Measurements from ENCODE around the gene C16orf78.

GRCh38 chr16:49351096-49351487 is 22.5 kb upstream of the C16orf78 start:
- no peak for TF ChIP-seq USF2 (CRISPR knock-in tag; IDR thresholded peaks at IDR 0.05)
- TF ChIP-seq CTCF (IDR thresholded peaks at IDR 0.05) = no peak
- no peak for TF ChIP-seq GRHL2 (CRISPR knock-in tag; IDR thresholded peaks at IDR 0.05; ENCODE audit: insufficient replicate concordance, severe bottlenecking)
- TF ChIP-seq MAX (CRISPR knock-in tag; IDR thresholded peaks at IDR 0.05) = no peak
- no peak for TF ChIP-seq RELA (CRISPR knock-in tag; IDR thresholded peaks at IDR 0.05; ENCODE audit: borderline replicate concordance)
- no peak for TF ChIP-seq ZNF671 (CRISPR knock-in tag; IDR thresholded peaks at IDR 0.05)
- no peak for TF ChIP-seq PRRX2 (CRISPR knock-in tag; IDR thresholded peaks at IDR 0.05)
- no peak for TF ChIP-seq NFE2L1 (CRISPR knock-in tag; IDR thresholded peaks at IDR 0.05)
- no peak for TF ChIP-seq HMGA2 (CRISPR knock-in tag; IDR thresholded peaks at IDR 0.05)
- no peak for TF ChIP-seq ZBTB43 (CRISPR knock-in tag; IDR thresholded peaks at IDR 0.05)
- no peak for TF ChIP-seq FOXK1 (CRISPR knock-in tag; IDR thresholded peaks at IDR 0.05)
- no peak for TF ChIP-seq TEAD1 (CRISPR knock-in tag; IDR thresholded peaks at IDR 0.05)
- no peak for TF ChIP-seq ESRRA (CRISPR knock-in tag; IDR thresholded peaks at IDR 0.05; ENCODE audit: borderline replicate concordance)
- TF ChIP-seq GABPB1 (CRISPR knock-in tag; IDR thresholded peaks at IDR 0.05) = no peak

Data from WTC11 (cell line).